NCI-H510A treated with DMSO at 0.1 percent for 48 hours (cell line): ENCODE data around the gene SYCE3.
"Not testable (repeated sequence)": the region's sequence is repeated elsewhere in the genome, so short reads cannot be mapped to it uniquely, and the experiment has no call there.

Experiments
- DNase-seq: peaks from one replicate; lab custom pipeline; 2025; lab: John Stamatoyannopoulos, UW

Gene SYCE3

GRCh38 chr22:50562523-50563412 lies at the start of gene SYCE3:
Gene SYCE3 (minus strand): TSS chr22:50562919. CDS start chr22:50556405, 6,514 bp downstream.
- DNase-seq: peak; percentile 87

GRCh38 chr22:50612168-50612527 lies 49.4 kb upstream of the SYCE3 start:
- DNase-seq: no peak

- no peak for DNase-seq
Observed at GRCh38 chr22:50611341-50612060, 48.8 kb upstream of the SYCE3 start.

GRCh38 chr22:50610581-50610980 lies 47.9 kb upstream of the SYCE3 start:
- DNase-seq: no peak

- DNase-seq: no peak
Observed at GRCh38 chr22:50610041-50610451, 47.3 kb upstream of the SYCE3 start.

GRCh38 chr22:50609599-50609998 lies 46.9 kb upstream of the SYCE3 start:
- DNase-seq: no peak

GRCh38 chr22:50608996-50609395 lies 46.3 kb upstream of the SYCE3 start:
- no peak for DNase-seq

GRCh38 chr22:50608058-50608840 lies 45.5 kb upstream of the SYCE3 start:
- not testable (repeated sequence) for DNase-seq

GRCh38 chr22:50607659-50608020 lies 44.9 kb upstream of the SYCE3 start:
- no peak for DNase-seq

- DNase-seq: no peak
Observed at GRCh38 chr22:50606946-50607658, 44.4 kb upstream of the SYCE3 start.

GRCh38 chr22:50606165-50606945 lies 43.6 kb upstream of the SYCE3 start:
- no peak for DNase-seq

- DNase-seq: no peak
Observed at GRCh38 chr22:50605613-50606074, 42.9 kb upstream of the SYCE3 start.

- DNase-seq: no peak
Observed at GRCh38 chr22:50605002-50605612, 42.4 kb upstream of the SYCE3 start.

- no peak for DNase-seq
Observed at GRCh38 chr22:50604256-50605001, 41.7 kb upstream of the SYCE3 start.

GRCh38 chr22:50603511-50604255 lies 41.0 kb upstream of the SYCE3 start:
- DNase-seq: no peak

- no peak for DNase-seq
Observed at GRCh38 chr22:50602338-50602700, 39.6 kb upstream of the SYCE3 start.

GRCh38 chr22:50601669-50602337 lies 39.1 kb upstream of the SYCE3 start:
- no peak for DNase-seq

GRCh38 chr22:50600967-50601668 lies 38.4 kb upstream of the SYCE3 start:
- DNase-seq: no peak
